ENCODE data around the gene HSD17B7. TPM values are rescaled to one million over a fixed set of nuclear protein-coding genes. Genes with fewer than 3 reads are reported as not detected.

The HSD17B7 gene
- total RNA-seq, 1 experiment from 2014 or later: 55.6 TPM

GRCh38 chr1:162851341-162851740 is 60.8 kb downstream of the HSD17B7 start:
- Histone ChIP-seq H3K27me3 (replicated peaks; ENCODE audit: insufficient read depth, low read depth, low read length, poor library complexity) (no peaks in the 10 kb centered on the region), H3K27ac (ENCODE audit: low read depth, low read length, poor library complexity, severe bottlenecking) (no peak overlapping the region), H3K36me3 (ENCODE audit: insufficient read depth, low read length, poor library complexity, severe bottlenecking) (no peaks in the 10 kb centered on the region), H3K4me3 (ENCODE audit: low read depth, low read length, poor library complexity, severe bottlenecking) (no peak overlapping the region), H3K9me3 (ENCODE audit: low read depth, low read length, poor library complexity, severe bottlenecking) (no peaks in the 10 kb centered on the region), H3K4me1 (ENCODE audit: insufficient read depth, low read length, poor library complexity, severe bottlenecking) (peaks cover 46% of the 10 kb centered on the region)
- no peak for DNase-seq (ENCODE audit: low spot score)
- CTCF ChIA-PET: interaction anchor here (0.6 kb wide), 1 partner anchor 210 kb away, joined by 6 read pairs; no protein-coding TSS in a partner anchor
- intact Hi-C loops (cut with micrococcal nuclease; ENCODE audit: unreplicated experiment): no loop called here
- TF ChIP-seq CTCF (conservative IDR thresholded peaks at IDR 0.05; ENCODE audit: low read depth, low read length): no peak
- no peak for TF ChIP-seq EZH2 (IDR thresholded peaks at IDR 0.05; ENCODE audit: borderline replicate concordance, low read depth, low read length, poor library complexity, severe bottlenecking)
- BruUV-seq (replicated peaks): no TSS peak
- POLR2A ChIA-PET (ENCODE audit: low non-redundant PET): interaction anchor here (0.7 kb wide), 1 partner anchor 21 kb away, joined by 30 read pairs; no protein-coding TSS in a partner anchor

DNA sequence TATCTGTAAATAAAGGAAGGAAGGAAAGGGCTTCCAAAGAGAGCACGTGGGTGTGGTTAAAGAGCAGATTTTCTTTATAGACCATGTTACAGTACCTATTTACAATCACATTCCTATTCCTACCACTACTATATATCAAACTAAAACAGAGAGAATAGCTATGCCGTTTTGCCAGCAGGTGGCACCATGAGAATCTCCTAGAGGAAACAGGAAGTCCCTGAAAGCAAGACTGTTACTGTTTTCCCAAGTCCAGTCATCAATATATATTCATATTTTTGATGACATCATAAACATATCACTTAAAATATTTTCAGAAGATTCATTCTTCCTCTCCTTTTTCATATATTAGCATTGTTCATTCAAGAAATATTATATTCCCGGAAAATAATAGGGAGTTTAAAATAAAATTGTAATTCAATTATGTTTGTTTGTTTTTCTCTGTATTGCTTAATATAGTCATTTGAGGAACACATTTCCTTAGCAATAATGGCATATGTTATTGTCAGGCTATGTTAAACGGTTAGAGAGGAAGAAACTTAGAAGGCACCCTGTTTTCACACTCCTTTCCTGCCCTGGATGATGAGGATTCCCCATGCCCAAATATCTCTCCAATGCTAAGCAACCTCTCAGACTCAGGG is 63.9 kb downstream of the HSD17B7 start:
- TF ChIP-seq CTCF (conservative IDR thresholded peaks at IDR 0.05; ENCODE audit: low read depth, low read length) (peak; percentile 95), EZH2 (IDR thresholded peaks at IDR 0.05; ENCODE audit: borderline replicate concordance, low read depth, low read length, poor library complexity, severe bottlenecking) (no peak)
- intact Hi-C loops (cut with micrococcal nuclease; ENCODE audit: unreplicated experiment): loop anchor here (1.0 to 2.0 kb wide), 3 partner anchors 214 to 461 kb away; partner anchors contain the start of gene RGS4
- CTCF ChIA-PET: interaction anchor here (1.0 to 1.5 kb wide), 5 partner anchors 14 to 461 kb away, joined by 3 to 16 read pairs (median 3); partner anchors contain the start of gene RGS4
- H3K36me3 ChIP-seq (ENCODE audit: insufficient read depth, low read length, poor library complexity, severe bottlenecking): no peaks in the 10 kb centered on the region
- H3K27me3 ChIP-seq (replicated peaks; ENCODE audit: insufficient read depth, low read depth, low read length, poor library complexity): no peaks in the 10 kb centered on the region
- H3K27ac ChIP-seq (ENCODE audit: low read depth, low read length, poor library complexity, severe bottlenecking): peak overlapping the region; percentile 43
- H3K9me3 ChIP-seq (ENCODE audit: low read depth, low read length, poor library complexity, severe bottlenecking): no peaks in the 10 kb centered on the region
- peaks cover 25% of the 10 kb centered on the region for H3K4me1 ChIP-seq (ENCODE audit: insufficient read depth, low read length, poor library complexity, severe bottlenecking)
- no TSS peak for BruUV-seq (replicated peaks)
- POLR2A ChIA-PET (ENCODE audit: low non-redundant PET): interaction anchor here (0.5 kb wide), 1 partner anchor 498 kb away, joined by 3 read pairs; no protein-coding TSS in a partner anchor
- no peak overlapping the region for H3K4me3 ChIP-seq (ENCODE audit: low read depth, low read length, poor library complexity, severe bottlenecking)
- DNase-seq (ENCODE audit: low spot score): peak; percentile 88

- Histone ChIP-seq H3K9me3 (ENCODE audit: low read depth, low read length, poor library complexity, severe bottlenecking) (no peaks in the 10 kb centered on the region), H3K4me1 (ENCODE audit: insufficient read depth, low read length, poor library complexity, severe bottlenecking) (peaks cover 25% of the 10 kb centered on the region), H3K27me3 (replicated peaks; ENCODE audit: insufficient read depth, low read depth, low read length, poor library complexity) (no peaks in the 10 kb centered on the region), H3K36me3 (ENCODE audit: insufficient read depth, low read length, poor library complexity, severe bottlenecking) (no peaks in the 10 kb centered on the region), H3K27ac (ENCODE audit: low read depth, low read length, poor library complexity, severe bottlenecking) (peak overlapping the region; percentile 57), H3K4me3 (ENCODE audit: low read depth, low read length, poor library complexity, severe bottlenecking) (no peak overlapping the region)
- intact Hi-C loops (cut with micrococcal nuclease; ENCODE audit: unreplicated experiment): loop anchor here (2.0 kb wide), 2 partner anchors 213 to 319 kb away; partner anchors contain the start of gene RGS4
- POLR2A ChIA-PET (ENCODE audit: low non-redundant PET): no interaction called here
- TF ChIP-seq CTCF (conservative IDR thresholded peaks at IDR 0.05; ENCODE audit: low read depth, low read length) (no peak), EZH2 (IDR thresholded peaks at IDR 0.05; ENCODE audit: borderline replicate concordance, low read depth, low read length, poor library complexity, severe bottlenecking) (no peak)
- CTCF ChIA-PET: no interaction called here
- no TSS peak for BruUV-seq (replicated peaks)
- peak; percentile 53 for DNase-seq (ENCODE audit: low spot score)
Measured at GRCh38 chr1:162855461-162856150, 65.1 kb downstream of the HSD17B7 start.
